ENCODE data around the gene FAM124B.
A peak's percentile ranks its signal among the peaks of the same experiment; 100 is the strongest.
"Not testable (repeated sequence)": the region's sequence is repeated elsewhere in the genome, so short reads cannot be mapped to it uniquely, and the experiment has no call there.

The FAM124B gene

GRCh38 chr2:224382973-224383555 is 18.8 kb downstream of the FAM124B start:
- no peak for DNase-seq

GRCh38 chr2:224382280-224382647 is 19.6 kb downstream of the FAM124B start:
- DNase-seq: not testable (repeated sequence)

GRCh38 chr2:224381521-224382279 is 20.2 kb downstream of the FAM124B start:
- DNase-seq: peak in 1 of 58 donors; percentile 5

GRCh38 chr2:224379986-224380385 is 21.9 kb downstream of the FAM124B start:
- DNase-seq: no peak

- no peak for DNase-seq
These were observed 22.7 kb downstream of the FAM124B start for GRCh38 chr2:224379172-224379571.

- DNase-seq: no peak
These were observed 23.2 kb downstream of the FAM124B start for GRCh38 chr2:224378701-224379097.

GRCh38 chr2:224377751-224378700 is 23.9 kb downstream of the FAM124B start:
- no peak for DNase-seq

GRCh38 chr2:224372641-224373040 is 29.3 kb downstream of the FAM124B start:
- no peak for DNase-seq

GRCh38 chr2:224369028-224369632 is 32.8 kb downstream of the FAM124B start:
- no peak for DNase-seq

- DNase-seq: no peak
These were observed 35.6 kb downstream of the FAM124B start for GRCh38 chr2:224366267-224366844.

- DNase-seq: no peak
These were observed 36.6 kb downstream of the FAM124B start for GRCh38 chr2:224365331-224365730.

GRCh38 chr2:224363281-224363680 is 38.6 kb downstream of the FAM124B start:
- no peak for DNase-seq

GRCh38 chr2:224362094-224362493 is 39.8 kb downstream of the FAM124B start:
- DNase-seq: no peak

GRCh38 chr2:224360801-224361251 is 41.1 kb downstream of the FAM124B start:
- no peak for DNase-seq

- no peak for DNase-seq
These were observed 42.3 kb downstream of the FAM124B start for GRCh38 chr2:224359569-224359968.

- DNase-seq: peak in 29 of 58 donors; percentile 1 to 65 (median 14)
These were observed 44.6 kb downstream of the FAM124B start for GRCh38 chr2:224357098-224357901.

GRCh38 chr2:224354632-224355211 is 47.2 kb downstream of the FAM124B start:
- no peak for DNase-seq

- no peak for DNase-seq
These were observed 51.2 kb downstream of the FAM124B start for GRCh38 chr2:224350703-224351102.

GRCh38 chr2:224349396-224349795 is 52.5 kb downstream of the FAM124B start:
- DNase-seq: no peak
